ENCODE results near the gene HIPK4. TPM values are rescaled to one million over a fixed set of nuclear protein-coding genes. Genes with fewer than 3 reads are reported as not detected.
A peak's percentile ranks its signal among the peaks of the same experiment; 100 is the strongest.

HIPK4 gene
- total RNA-seq, 1 experiment from 2014 or later = 0.74 TPM

GRCh38 chr19:40348125-40348913 lies 41.7 kb downstream of the HIPK4 start, which contains the start of the genes C19orf47 and PLD3 (continued):
- TF ChIP-seq ZBTB33 (IDR thresholded peaks at IDR 0.05; ENCODE audit: extremely low read depth, insufficient replicate concordance, low read length) (no peak), POLR2AphosphoS5 (IDR thresholded peaks at IDR 0.05; ENCODE audit: low read depth, low read length) (peak; percentile 92), ELF1 (IDR thresholded peaks at IDR 0.05; ENCODE audit: borderline replicate concordance, low read depth) (no peak), JUND (IDR thresholded peaks at IDR 0.05) (no peak), EZH2 (IDR thresholded peaks at IDR 0.05) (no peak), POLR2A (IDR thresholded peaks at IDR 0.05; ENCODE audit: borderline replicate concordance, extremely low read depth, insufficient read depth, insufficient read length) (peak; percentile 76), EGR1 (IDR thresholded peaks at IDR 0.05; ENCODE audit: low read depth) (0 out of 2 replicates have a peak, but pooled peaks have one; percentile 15)

- no peaks in the 10 kb centered on the region for H4K20me1 ChIP-seq (ENCODE audit: insufficient read depth)
- no peak overlapping the region for H3K4me2 ChIP-seq (ENCODE audit: low read length)
- H2AFZ ChIP-seq (ENCODE audit: low read depth, low read length, poor library complexity, severe bottlenecking) = no peak overlapping the region
- no TSS peak for BruUV-seq (replicated peaks)
- no peak overlapping the region for H3K4me3 ChIP-seq (replicated peaks in 1 of 2; ENCODE audit: low read depth in 1 of 2, low read length in 2 of 2)
- DNase-seq (ENCODE audit: low read depth, low spot score) (no peak), ATAC-seq (no peak)
- peaks cover 2 to 13% of the 10 kb centered on the region in 2 experiments; a peak in 3 of 4 replicates for H3K4me1 ChIP-seq (ENCODE audit: control insufficient read depth in 1 of 2, insufficient read depth in 2 of 2, low read length in 2 of 2)
- H3K9me3 ChIP-seq (ENCODE audit: control insufficient read depth in 1 of 2, insufficient read depth in 1 of 2, low read depth in 1 of 2, low read length in 2 of 2) = no peaks in the 10 kb centered on the region
- H3K36me3 ChIP-seq (ENCODE audit: control insufficient read depth in 1 of 2, insufficient read depth in 2 of 2, low read length in 2 of 2) = peaks cover 0 to under 1% of the 10 kb centered on the region in 2 experiments; a peak in 2 of 4 replicates
- peaks cover 46% of the 10 kb centered on the region for H3K79me2 ChIP-seq (ENCODE audit: insufficient read depth, low read length)
- no peak overlapping the region for H3K9ac ChIP-seq (ENCODE audit: low read length)
- H3K9me2 ChIP-seq (ENCODE audit: insufficient read depth) = no peaks in the 10 kb centered on the region
- intact Hi-C loops (cut with micrococcal nuclease) = no loop called here
- TF ChIP-seq EGR1 (IDR thresholded peaks at IDR 0.05; ENCODE audit: low read depth) (no peak), EZH2phosphoT487 (IDR thresholded peaks at IDR 0.05; ENCODE audit: borderline replicate concordance) (no peak), EZH2 (IDR thresholded peaks at IDR 0.05) (no peak), REST (IDR thresholded peaks at IDR 0.05; ENCODE audit: low read depth) (no peak), SP1 (IDR thresholded peaks at IDR 0.05; ENCODE audit: low read depth) (no peak), CTCF (IDR thresholded peaks at IDR 0.05 in 2 of 3, conservative IDR thresholded peaks at IDR 0.05 in 1 of 3; ENCODE audit: borderline replicate concordance in 1 of 3, insufficient read depth in 1 of 3, low read depth in 2 of 3, low read length in 2 of 3) (no peak), YY1 (IDR thresholded peaks at IDR 0.05; ENCODE audit: extremely low read depth, insufficient replicate concordance, low read depth, low read length) (no peak), JUND (IDR thresholded peaks at IDR 0.05) (no peak)
- ChIA-PET POLR2A (no interaction called here), RAD21 (ENCODE audit: low non-redundant PET in 1 of 2, low total read pairs in 2 of 2, uncharacterized antibody in 2 of 2, unreplicated experiment in 2 of 2) (no interaction called here), CTCF (no interaction called here)
- no peaks in the 10 kb centered on the region for H3K27me3 ChIP-seq (ENCODE audit: insufficient read depth, low read length)
- no peak overlapping the region for H3K27ac ChIP-seq (ENCODE audit: low read depth, low read length)
These were observed 45.6 kb downstream of the HIPK4 start for GRCh38 chr19:40344422-40344821.

Measured in HCT116 (cell line).